Activated T-helper 1 cell treated with anti-CD3 and anti-CD28 coated beads, Interleukin-12 subunit alpha, Interleukin-12 subunit beta, Interleukin-2, Interleukin-4 antibody, amounts not matched to agents 30 ng/mL and 10 ng/mL and 1 ng/mL, durations not matched to agents 14 hours and 24 hours and 36 hours (primary cell): ENCODE data around the gene SPOCK1. TPM values are rescaled to one million over a fixed set of nuclear protein-coding genes. Genes with fewer than 3 reads are reported as not detected.

Source experiments
- DNase-seq: peaks from one replicate; pipeline ENCODE4 v3.0.0; 2021; ENCODE audit warnings: low spot score
- H3K27ac Mint-ChIP-seq: one replicate; pipeline ENCODE4 v1.8.0; 2021; ENCODE audit warnings: mild to moderate bottlenecking, mixed read lengths
- H3K27me3 Mint-ChIP-seq: one replicate; pipeline ENCODE4 v1.8.0; 2022; ENCODE audit warnings: mild to moderate bottlenecking, moderate library complexity, mixed read lengths; ENCODE audit not compliant: insufficient read depth
- H3K36me3 Mint-ChIP-seq: one replicate; pipeline ENCODE4 v1.8.0; 2021; ENCODE audit warnings: low read depth, mixed read lengths
- H3K4me1 Mint-ChIP-seq: one replicate; pipeline ENCODE4 v1.8.0; 2021; ENCODE audit warnings: low read depth, mixed read lengths
- H3K4me3 Mint-ChIP-seq: one replicate; pipeline ENCODE4 v1.8.0; 2021; ENCODE audit warnings: mild to moderate bottlenecking, moderate library complexity, mixed read lengths
- H3K9me3 Mint-ChIP-seq: one replicate; pipeline ENCODE4 v1.8.0; 2021; ENCODE audit warnings: mixed read lengths
- intact Hi-C: fragments of 100-400 bp; cut with micrococcal nuclease; formaldehyde crosslinking; loops from one replicate; pipeline ENCODE4 v1.15.1; 2024
- total RNA-seq: library from RNA; stranded (reverse); gene quantifications from 2 replicates; pipeline ENCODE4 v1.2.3, GENCODE V29; 2022

Gene SPOCK1
- total RNA-seq, 1 donor from 2014 or later, result not detected

GRCh38 chr5:137176609-137177008 lies 322.5 kb downstream of the SPOCK1 start:
- H3K4me1 Mint-ChIP-seq, result no peaks in the 10 kb centered on the region
- no peak for DNase-seq
- H3K36me3 Mint-ChIP-seq, result no peaks in the 10 kb centered on the region
- intact Hi-C loops, result no loop called here
- H3K9me3 Mint-ChIP-seq, result no peaks in the 10 kb centered on the region
- no peaks in the 10 kb centered on the region for H3K27me3 Mint-ChIP-seq
- no peak overlapping the region for H3K27ac Mint-ChIP-seq
- H3K4me3 Mint-ChIP-seq, result no peak overlapping the region

- H3K4me3 Mint-ChIP-seq, result no peak overlapping the region
- no peaks in the 10 kb centered on the region for H3K4me1 Mint-ChIP-seq
- H3K27me3 Mint-ChIP-seq, result no peaks in the 10 kb centered on the region
- no peaks in the 10 kb centered on the region for H3K9me3 Mint-ChIP-seq
- no peak overlapping the region for H3K27ac Mint-ChIP-seq
- DNase-seq, result no peak
- no peaks in the 10 kb centered on the region for H3K36me3 Mint-ChIP-seq
- intact Hi-C loops, result no loop called here
Observed at GRCh38 chr5:137176126-137176525, 323.0 kb downstream of the SPOCK1 start.

GRCh38 chr5:137174196-137174595 lies 324.9 kb downstream of the SPOCK1 start:
- H3K9me3 Mint-ChIP-seq, result no peaks in the 10 kb centered on the region
- intact Hi-C loops, result no loop called here
- no peak overlapping the region for H3K27ac Mint-ChIP-seq
- no peak for DNase-seq
- no peak overlapping the region for H3K4me3 Mint-ChIP-seq
- no peaks in the 10 kb centered on the region for H3K36me3 Mint-ChIP-seq
- no peaks in the 10 kb centered on the region for H3K4me1 Mint-ChIP-seq
- no peaks in the 10 kb centered on the region for H3K27me3 Mint-ChIP-seq

- intact Hi-C loops, result no loop called here
- Mint-ChIP-seq H3K4me3 (no peak overlapping the region), H3K27ac (no peak overlapping the region), H3K27me3 (no peaks in the 10 kb centered on the region), H3K4me1 (no peaks in the 10 kb centered on the region), H3K9me3 (no peaks in the 10 kb centered on the region), H3K36me3 (no peaks in the 10 kb centered on the region)
- no peak for DNase-seq
Observed at GRCh38 chr5:137172258-137172657, 326.9 kb downstream of the SPOCK1 start.

GRCh38 chr5:137167187-137167586 lies 331.9 kb downstream of the SPOCK1 start:
- intact Hi-C loops, result no loop called here
- H3K27ac Mint-ChIP-seq, result no peak overlapping the region
- H3K27me3 Mint-ChIP-seq, result peaks cover 2% of the 10 kb centered on the region
- DNase-seq, result no peak
- no peaks in the 10 kb centered on the region for H3K9me3 Mint-ChIP-seq
- H3K36me3 Mint-ChIP-seq, result no peaks in the 10 kb centered on the region
- no peak overlapping the region for H3K4me3 Mint-ChIP-seq
- no peaks in the 10 kb centered on the region for H3K4me1 Mint-ChIP-seq

GRCh38 chr5:137164961-137165360 lies 334.2 kb downstream of the SPOCK1 start:
- Mint-ChIP-seq H3K27ac (no peak overlapping the region), H3K27me3 (peaks cover 2% of the 10 kb centered on the region), H3K36me3 (no peaks in the 10 kb centered on the region), H3K4me3 (no peak overlapping the region), H3K4me1 (no peaks in the 10 kb centered on the region), H3K9me3 (no peaks in the 10 kb centered on the region)
- intact Hi-C loops, result no loop called here
- DNase-seq, result no peak

GRCh38 chr5:137164536-137164935 lies 334.6 kb downstream of the SPOCK1 start:
- H3K27me3 Mint-ChIP-seq, result peaks cover 2% of the 10 kb centered on the region
- no peak overlapping the region for H3K4me3 Mint-ChIP-seq
- DNase-seq, result no peak
- no peaks in the 10 kb centered on the region for H3K36me3 Mint-ChIP-seq
- H3K4me1 Mint-ChIP-seq, result no peaks in the 10 kb centered on the region
- intact Hi-C loops, result no loop called here
- no peaks in the 10 kb centered on the region for H3K9me3 Mint-ChIP-seq
- H3K27ac Mint-ChIP-seq, result no peak overlapping the region

GRCh38 chr5:137158691-137159090 lies 340.4 kb downstream of the SPOCK1 start:
- peaks cover 3% of the 10 kb centered on the region for H3K9me3 Mint-ChIP-seq
- DNase-seq, result no peak
- H3K27ac Mint-ChIP-seq, result no peak overlapping the region
- H3K4me3 Mint-ChIP-seq, result no peak overlapping the region
- intact Hi-C loops, result no loop called here
- no peaks in the 10 kb centered on the region for H3K36me3 Mint-ChIP-seq
- H3K27me3 Mint-ChIP-seq, result no peaks in the 10 kb centered on the region
- H3K4me1 Mint-ChIP-seq, result no peaks in the 10 kb centered on the region

- Mint-ChIP-seq H3K36me3 (no peaks in the 10 kb centered on the region), H3K27me3 (no peaks in the 10 kb centered on the region)
- intact Hi-C loops, result no loop called here
Observed at GRCh38 chr5:137156180-137156579, 342.9 kb downstream of the SPOCK1 start.

GRCh38 chr5:137155261-137156000 lies 343.7 kb downstream of the SPOCK1 start:
- intact Hi-C loops, result no loop called here
- no peaks in the 10 kb centered on the region for H3K27me3 Mint-ChIP-seq
- H3K36me3 Mint-ChIP-seq, result no peaks in the 10 kb centered on the region
- no peak overlapping the region for H3K27ac Mint-ChIP-seq
- H3K9me3 Mint-ChIP-seq, result peaks cover 3% of the 10 kb centered on the region
- H3K4me1 Mint-ChIP-seq, result no peaks in the 10 kb centered on the region
- H3K4me3 Mint-ChIP-seq, result no peak overlapping the region
- DNase-seq, result no peak

More at GRCh38 chr5:137156180-137156579, 342.9 kb downstream of the SPOCK1 start:
- DNase-seq, result no peak
- Mint-ChIP-seq H3K27ac (no peak overlapping the region), H3K4me3 (no peak overlapping the region), H3K9me3 (peaks cover 3% of the 10 kb centered on the region), H3K4me1 (no peaks in the 10 kb centered on the region)

- no peak overlapping the region for H3K27ac Mint-ChIP-seq
- H3K4me3 Mint-ChIP-seq, result no peak overlapping the region
- no peaks in the 10 kb centered on the region for H3K4me1 Mint-ChIP-seq
- H3K27me3 Mint-ChIP-seq, result peaks cover 2% of the 10 kb centered on the region
- no peak for DNase-seq
- intact Hi-C loops, result no loop called here
- H3K36me3 Mint-ChIP-seq, result no peaks in the 10 kb centered on the region
- H3K9me3 Mint-ChIP-seq, result peaks cover 3% of the 10 kb centered on the region
Observed at GRCh38 chr5:137152616-137153015, 346.5 kb downstream of the SPOCK1 start.

GRCh38 chr5:137148655-137149054 lies 350.5 kb downstream of the SPOCK1 start:
- H3K9me3 Mint-ChIP-seq, result no peaks in the 10 kb centered on the region
- intact Hi-C loops, result no loop called here
- peaks cover 2% of the 10 kb centered on the region for H3K27me3 Mint-ChIP-seq
- DNase-seq, result no peak
- no peaks in the 10 kb centered on the region for H3K4me1 Mint-ChIP-seq
- H3K27ac Mint-ChIP-seq, result no peak overlapping the region
- no peak overlapping the region for H3K4me3 Mint-ChIP-seq
- no peaks in the 10 kb centered on the region for H3K36me3 Mint-ChIP-seq

- Mint-ChIP-seq H3K36me3 (no peaks in the 10 kb centered on the region), H3K27me3 (peaks cover 2% of the 10 kb centered on the region), H3K4me3 (no peak overlapping the region), H3K9me3 (no peaks in the 10 kb centered on the region), H3K4me1 (no peaks in the 10 kb centered on the region), H3K27ac (no peak overlapping the region)
- no peak for DNase-seq
- intact Hi-C loops, result no loop called here
Observed at GRCh38 chr5:137148159-137148558, 351.0 kb downstream of the SPOCK1 start.

GRCh38 chr5:137147346-137147745 lies 351.8 kb downstream of the SPOCK1 start:
- Mint-ChIP-seq H3K27ac (no peak overlapping the region), H3K4me1 (no peaks in the 10 kb centered on the region), H3K36me3 (no peaks in the 10 kb centered on the region), H3K9me3 (no peaks in the 10 kb centered on the region), H3K4me3 (no peak overlapping the region), H3K27me3 (peaks cover 2% of the 10 kb centered on the region)
- no peak for DNase-seq
- intact Hi-C loops, result no loop called here
